ENCODE measurements around the gene GPR31. TPM values are rescaled to one million over a fixed set of nuclear protein-coding genes. Genes with fewer than 3 reads are reported as not detected.

The GPR31 gene
- total RNA-seq, 1 experiment from 2014 or later = not detected

GRCh38 chr6:167154895-167155294 is 2.9 kb downstream of the GPR31 start:
- Histone ChIP-seq H3K9me3 (no peaks in the 10 kb centered on the region), H3K27me3 (replicated peaks; ENCODE audit: control insufficient read depth, insufficient read depth, low read length) (no peaks in the 10 kb centered on the region), H3K4me3 (ENCODE audit: low read depth, low read length) (no peak overlapping the region), H3K4me1 (no peaks in the 10 kb centered on the region), H3K36me3 (ENCODE audit: control insufficient read depth, insufficient read depth, low read length) (no peaks in the 10 kb centered on the region)
- Mint-ChIP-seq H3K27ac (ENCODE audit: unreplicated experiment) (no peak overlapping the region), H3K4me1 (ENCODE audit: low read depth, unreplicated experiment) (no peaks in the 10 kb centered on the region), H3K4me3 (ENCODE audit: unreplicated experiment) (no peak overlapping the region), H3K36me3 (ENCODE audit: insufficient read depth, unreplicated experiment) (no peaks in the 10 kb centered on the region), H3K27me3 (ENCODE audit: insufficient read depth, unreplicated experiment) (peaks cover 3% of the 10 kb centered on the region), H3K9me3 (ENCODE audit: unreplicated experiment) (no peaks in the 10 kb centered on the region)
- no peak for DNase-seq
- ChIA-PET POLR2A (no interaction called here), CTCF (no interaction called here)
- TF ChIP-seq CTCF (IDR thresholded peaks at IDR 0.05; ENCODE audit: insufficient read depth in 1 of 2, low read depth in 1 of 2, low read length in 1 of 2, severe bottlenecking in 1 of 2, unreplicated experiment in 1 of 2) = no peak
- no TSS peak for BruUV-seq (replicated peaks)
- intact Hi-C loops (cut with micrococcal nuclease; ENCODE audit: unreplicated experiment) = no loop called here

- Histone ChIP-seq H3K9me3 (no peaks in the 10 kb centered on the region), H3K27me3 (replicated peaks; ENCODE audit: control insufficient read depth, insufficient read depth, low read length) (no peaks in the 10 kb centered on the region), H3K36me3 (ENCODE audit: control insufficient read depth, insufficient read depth, low read length) (no peaks in the 10 kb centered on the region), H3K4me3 (ENCODE audit: low read depth, low read length) (no peak overlapping the region), H3K4me1 (no peaks in the 10 kb centered on the region)
- no peak for TF ChIP-seq CTCF (IDR thresholded peaks at IDR 0.05; ENCODE audit: insufficient read depth in 1 of 2, low read depth in 1 of 2, low read length in 1 of 2, severe bottlenecking in 1 of 2, unreplicated experiment in 1 of 2)
- DNase-seq = no peak
- no peak overlapping the region for H3K27ac Mint-ChIP-seq (ENCODE audit: unreplicated experiment)
- H3K4me3 Mint-ChIP-seq (ENCODE audit: unreplicated experiment) = no peak overlapping the region
- H3K9me3 Mint-ChIP-seq (ENCODE audit: unreplicated experiment) = no peaks in the 10 kb centered on the region
- H3K4me1 Mint-ChIP-seq (ENCODE audit: low read depth, unreplicated experiment) = no peaks in the 10 kb centered on the region
- ChIA-PET CTCF (no interaction called here), POLR2A (no interaction called here)
- intact Hi-C loops (cut with micrococcal nuclease; ENCODE audit: unreplicated experiment) = no loop called here
- peaks cover 3% of the 10 kb centered on the region for H3K27me3 Mint-ChIP-seq (ENCODE audit: insufficient read depth, unreplicated experiment)
- H3K36me3 Mint-ChIP-seq (ENCODE audit: insufficient read depth, unreplicated experiment) = no peaks in the 10 kb centered on the region
- no TSS peak for BruUV-seq (replicated peaks)
These were observed 3.5 kb downstream of the GPR31 start for GRCh38 chr6:167154291-167154690.

- Histone ChIP-seq H3K9me3 (no peaks in the 10 kb centered on the region), H3K4me1 (no peaks in the 10 kb centered on the region), H3K36me3 (ENCODE audit: control insufficient read depth, insufficient read depth, low read length) (no peaks in the 10 kb centered on the region), H3K4me3 (ENCODE audit: low read depth, low read length) (no peak overlapping the region), H3K27me3 (replicated peaks; ENCODE audit: control insufficient read depth, insufficient read depth, low read length) (no peaks in the 10 kb centered on the region)
- H3K4me3 Mint-ChIP-seq (ENCODE audit: unreplicated experiment) = no peak overlapping the region
- BruUV-seq (replicated peaks) = no TSS peak
- no peaks in the 10 kb centered on the region for H3K4me1 Mint-ChIP-seq (ENCODE audit: low read depth, unreplicated experiment)
- no peaks in the 10 kb centered on the region for H3K36me3 Mint-ChIP-seq (ENCODE audit: insufficient read depth, unreplicated experiment)
- H3K27me3 Mint-ChIP-seq (ENCODE audit: insufficient read depth, unreplicated experiment) = no peaks in the 10 kb centered on the region
- H3K27ac Mint-ChIP-seq (ENCODE audit: unreplicated experiment) = no peak overlapping the region
- no peak for TF ChIP-seq CTCF (IDR thresholded peaks at IDR 0.05; ENCODE audit: insufficient read depth in 1 of 2, low read depth in 1 of 2, low read length in 1 of 2, severe bottlenecking in 1 of 2, unreplicated experiment in 1 of 2)
- POLR2A ChIA-PET = no interaction called here
- H3K9me3 Mint-ChIP-seq (ENCODE audit: unreplicated experiment) = no peaks in the 10 kb centered on the region
- no peak for DNase-seq
- CTCF ChIA-PET = no interaction called here
- intact Hi-C loops (cut with micrococcal nuclease; ENCODE audit: unreplicated experiment) = no loop called here
These were observed 4.2 kb downstream of the GPR31 start for GRCh38 chr6:167153521-167153959.
